H1 (cell line): ENCODE measurements around the gene VTI1B. TPM values are rescaled to one million over a fixed set of nuclear protein-coding genes. Genes with fewer than 3 reads are reported as not detected.

Experiments
- CTCF ChIA-PET: fragments of 300-600 bp; sonication (Branson Sonifier 250); formaldehyde crosslinking; loops from one replicate; lab custom pipeline; 2021; ENCODE audit not compliant: partially characterized antibody; lab: Charles Lee
- POLR2A ChIA-PET: fragments of 300-600 bp; sonication (Branson Sonifier 250); formaldehyde crosslinking; loops from one replicate; lab custom pipeline; 2021; ENCODE audit warnings: inconsistent platforms; ENCODE audit not compliant: partially characterized antibody; lab: Charles Lee
- DNase-seq, 2 experiments: peaks; one replicate each; pipeline versions ENCODE4 v3.0.0 to v3.0.0-alpha.2; 2010 to 2022; ENCODE audit warnings: low spot score in 2 of 2, low read depth in 1 of 2, mixed read lengths in 1 of 2
- FAIRE-seq: peaks from 2 replicates; lab custom pipeline; 2011; peaks lifted over from hg19 to GRCh38; lab: Jason Lieb, UNC
- H2AFZ ChIP-seq: 2 replicates; pipeline ENCODE4 v1.8.1; 2012; ENCODE audit warnings: low read length, inconsistent platforms
- H2AK5ac ChIP-seq: 2 replicates; pipeline ENCODE4 v1.6.1; 2013; ENCODE audit warnings: low read depth, low read length
- H2BK120ac ChIP-seq: replicated peaks from 2 replicates; pipeline ENCODE3; 2013; ENCODE audit warnings: low read depth, low read length, inconsistent platforms
- H2BK12ac ChIP-seq: 2 replicates; pipeline ENCODE4 v1.6.1; 2013; ENCODE audit warnings: low read depth, low read length
- H2BK15ac ChIP-seq: 2 replicates; pipeline ENCODE4 v1.6.1; 2013; ENCODE audit warnings: low read length
- H2BK20ac ChIP-seq: 2 replicates; pipeline ENCODE4 v1.6.1; 2013; ENCODE audit warnings: low read length
- H2BK5ac ChIP-seq: 2 replicates; pipeline ENCODE4 v1.6.1; 2013; ENCODE audit warnings: low read depth, low read length
- H3K14ac ChIP-seq: 2 replicates; pipeline ENCODE4 v1.6.1; 2013; ENCODE audit warnings: inconsistent platforms; ENCODE audit not compliant: insufficient read length
- H3K18ac ChIP-seq: 2 replicates; pipeline ENCODE4 v1.6.1; 2013; ENCODE audit warnings: low read length; ENCODE audit errors: extremely low read depth
- H3K23ac ChIP-seq: 2 replicates; pipeline ENCODE4 v1.6.1; 2013; ENCODE audit warnings: inconsistent platforms; ENCODE audit not compliant: insufficient read length
- H3K23me2 ChIP-seq: 2 replicates; pipeline ENCODE4 v1.6.1; 2013; ENCODE audit warnings: low read depth, low read length
- H3K27ac ChIP-seq: 2 replicates; pipeline ENCODE4 v1.6.1; 2011; ENCODE audit warnings: low read depth, low read length, inconsistent platforms
- H3K27me3 ChIP-seq, 4 experiments: replicated peaks in 1 of 4; 1 replicate in 1 of 4; 2 replicates in 3 of 4; pipeline versions ENCODE4 v1.6.1 to v1.8.1; 2011 to 2013; ENCODE audit warnings: low read length in 3 of 4, mild to moderate bottlenecking in 3 of 4, inconsistent platforms in 2 of 4, mixed read lengths in 2 of 4, moderate library complexity in 1 of 4; ENCODE audit not compliant: control insufficient read depth in 3 of 4, insufficient read depth in 3 of 4; ENCODE audit errors: extremely low read depth in 1 of 4
- H3K36me3 ChIP-seq, 4 experiments: 2 replicates each; pipeline versions ENCODE4 v1.6.1 to v1.8.1; 2011 to 2013; ENCODE audit warnings: mild to moderate bottlenecking in 4 of 4, low read length in 3 of 4, moderate library complexity in 2 of 4, control low read depth in 1 of 4, inconsistent platforms in 1 of 4; ENCODE audit not compliant: insufficient read depth in 4 of 4, control insufficient read depth in 2 of 4
- H3K4ac ChIP-seq: replicated peaks from 2 replicates; pipeline ENCODE3; 2013; ENCODE audit warnings: low read length, low read depth, mixed read lengths, inconsistent platforms; ENCODE audit not compliant: insufficient read length
- H3K4me1 ChIP-seq, 4 experiments: replicated peaks in 1 of 4; 1 replicate in 1 of 4; 2 replicates in 3 of 4; pipeline versions ENCODE4 v1.6.1 to v1.8.1; 2011 to 2013; ENCODE audit warnings: low read length in 3 of 4, inconsistent platforms in 2 of 4, mixed read lengths in 1 of 4; ENCODE audit not compliant: insufficient read depth in 4 of 4, control insufficient read depth in 3 of 4
- H3K4me2 ChIP-seq, 2 experiments: 2 replicates each; pipeline versions ENCODE4 v1.6.1 to v1.8.1; 2011 to 2013; ENCODE audit warnings: low read depth in 2 of 2, low read length in 2 of 2, control low read depth in 1 of 2, inconsistent platforms in 1 of 2, mild to moderate bottlenecking in 1 of 2; ENCODE audit not compliant: insufficient read depth in 1 of 2
- H3K4me3 ChIP-seq, 4 experiments: fragments of 200-600, 300-600 bp in 1 of 4; sonication (generic), shearing (Covaris generic), sonication (Bioruptor Twin) in 1 of 4; 2 replicates each; pipeline versions ENCODE4 v1.5.1 to v1.8.1; 2011 to 2016; ENCODE audit warnings: low read length in 4 of 4, low read depth in 3 of 4, control low read depth in 2 of 4, inconsistent platforms in 2 of 4, mild to moderate bottlenecking in 2 of 4, mixed read lengths in 1 of 4, moderate library complexity in 1 of 4; ENCODE audit not compliant: insufficient read depth in 2 of 4; ENCODE audit errors: extremely low read depth in 1 of 4
- H3K56ac ChIP-seq: replicated peaks from 2 replicates; pipeline ENCODE3; 2013; ENCODE audit warnings: low read depth, mild to moderate bottlenecking, mixed read lengths, low read length, inconsistent platforms; ENCODE audit not compliant: insufficient read length
- H3K79me1 ChIP-seq: 2 replicates; pipeline ENCODE4 v1.6.1; 2013; ENCODE audit warnings: low read depth, low read length, control low read depth
- H3K79me2 ChIP-seq, 2 experiments: 2 replicates each; pipeline versions ENCODE4 v1.6.1 to v1.8.1; 2012 to 2013; ENCODE audit warnings: low read length in 2 of 2, mild to moderate bottlenecking in 2 of 2, inconsistent platforms in 1 of 2; ENCODE audit not compliant: insufficient read depth in 2 of 2, control insufficient read depth in 1 of 2
- H3K9ac ChIP-seq, 4 experiments: replicated peaks in 1 of 4; 1 replicate in 1 of 4; 2 replicates in 3 of 4; pipeline versions ENCODE4 v1.6.1 to v1.8.1; 2011 to 2013; ENCODE audit warnings: low read depth in 3 of 4, low read length in 3 of 4, control low read depth in 2 of 4, mild to moderate bottlenecking in 2 of 4, moderate library complexity in 2 of 4, inconsistent platforms in 1 of 4; ENCODE audit errors: extremely low read depth in 1 of 4
- H3K9me3 ChIP-seq, 2 experiments: 2 replicates each; pipeline versions ENCODE4 v1.6.1 to v1.8.1; 2012 to 2013; ENCODE audit warnings: mild to moderate bottlenecking in 2 of 2, moderate library complexity in 2 of 2, control low read depth in 1 of 2, inconsistent platforms in 1 of 2, low read depth in 1 of 2, low read length in 1 of 2, mixed read lengths in 1 of 2; ENCODE audit not compliant: insufficient read depth in 2 of 2
- H4K20me1 ChIP-seq, 2 experiments: replicated peaks in 1 of 2; 2 replicates each; pipeline versions ENCODE3 to v1.8.1; 2011 to 2013; ENCODE audit warnings: inconsistent platforms in 2 of 2, low read length in 2 of 2, mild to moderate bottlenecking in 1 of 2; ENCODE audit not compliant: insufficient read depth in 2 of 2, control insufficient read depth in 1 of 2
- H4K5ac ChIP-seq: 2 replicates; pipeline ENCODE4 v1.6.1; 2013; ENCODE audit warnings: low read length, low read depth, mixed read lengths, inconsistent platforms; ENCODE audit not compliant: insufficient read length
- H4K8ac ChIP-seq: 2 replicates; pipeline ENCODE4 v1.8.0; 2013; ENCODE audit warnings: mild to moderate bottlenecking, moderate library complexity, low read length, inconsistent platforms; ENCODE audit not compliant: insufficient read depth; ENCODE audit errors: extremely low read depth
- H4K91ac ChIP-seq: replicated peaks from 2 replicates; pipeline ENCODE3; 2013; ENCODE audit warnings: low read length, mixed read lengths, inconsistent platforms; ENCODE audit not compliant: insufficient read length
- ASH2L ChIP-seq: fragments of 200-600, 300-600 bp; sonication (generic); IDR thresholded peaks from one replicate; pipeline ENCODE4 v1.7.1; 2017; ENCODE audit warnings: low read length
- BACH1 ChIP-seq: IDR thresholded peaks from 2 replicates; pipeline ENCODE4 v1.6.1; 2012; ENCODE audit warnings: low read length, improper control_type of control experiment
- EP300 ChIP-seq, 2 experiments: IDR thresholded peaks; 1 replicate in 1 of 2; 2 replicates in 1 of 2; pipeline ENCODE4 v1.6.1; 2011 to 2012; ENCODE audit warnings: low read depth in 2 of 2, low read length in 2 of 2, mild to moderate bottlenecking in 2 of 2, borderline replicate concordance in 1 of 2, inconsistent platforms in 1 of 2, moderate library complexity in 1 of 2
- GABPA ChIP-seq: IDR thresholded peaks from 2 replicates; pipeline ENCODE4 v1.6.1; 2011; ENCODE audit warnings: mild to moderate bottlenecking, low read length, moderate library complexity, borderline replicate concordance; ENCODE audit not compliant: insufficient read depth
- KDM4A ChIP-seq: IDR thresholded peaks from one replicate; pipeline ENCODE4 v1.7.1; 2012; ENCODE audit warnings: low read depth, mild to moderate bottlenecking, moderate library complexity, low read length, inconsistent platforms; ENCODE audit not compliant: severe bottlenecking
- KDM5A ChIP-seq: fragments of 200-600 bp; IDR thresholded peaks from 2 replicates; pipeline ENCODE4 v1.7.1; 2012; ENCODE audit warnings: mild to moderate bottlenecking, low read length, inconsistent platforms, mixed read lengths
- SIRT6 ChIP-seq: IDR thresholded peaks from one replicate; pipeline ENCODE4 v1.7.1; 2012; ENCODE audit warnings: low read length, inconsistent platforms
- SIX5 ChIP-seq: IDR thresholded peaks from 2 replicates; pipeline ENCODE4 v1.6.1; 2011; ENCODE audit warnings: mild to moderate bottlenecking, low read depth, low read length
- SP1 ChIP-seq: IDR thresholded peaks from 2 replicates; pipeline ENCODE4 v1.6.1; 2011; ENCODE audit warnings: low read depth, low read length
- SP2 ChIP-seq: IDR thresholded peaks from 2 replicates; pipeline ENCODE4 v1.6.1; 2012; ENCODE audit warnings: mild to moderate bottlenecking, low read length, inconsistent platforms
- SP4 ChIP-seq: IDR thresholded peaks from 2 replicates; pipeline ENCODE4 v1.6.1; 2012; ENCODE audit warnings: low read length, inconsistent platforms
- polyA plus RNA-seq, 7 experiments: library from polyadenylated mRNA; depleted of rRNA in 3 of 7; stranded (reverse) in 5 of 7; unstranded in 2 of 7; fragments of >200 nt in 5 of 7; fragments of 200-250 nt in 2 of 7; gene quantifications; 1 replicate in 5 of 7; 2 replicates in 1 of 7; 4 replicates in 1 of 7; pipeline versions ENCODE4 v1.2.1 to v1.2.3, GENCODE V29; 2011 to 2013; ENCODE audit warnings: missing spikeins in 2 of 7, mixed read lengths in 2 of 7
- total RNA-seq: library from RNA; stranded (reverse); fragmentation: NEBNext Ultra II Directional; extraction: Animal tissue kit (Norgen Biotek cat#: 25700); gene quantifications from 2 replicates; pipeline ENCODE4 v1.2.1, GENCODE V29; 2021
- TF ChIP-seq, protein P1 (sequence below): IDR thresholded peaks from 2 replicates; pipeline ENCODE4 v1.6.1; 2012; ENCODE audit warnings: inconsistent platforms
- TF ChIP-seq, protein P2 (sequence below), 3 experiments: IDR thresholded peaks; 1 replicate in 2 of 3; 2 replicates in 1 of 3; pipeline versions ENCODE4 v1.5.1 to v1.6.1; 2011; ENCODE audit warnings: low read length in 3 of 3, mild to moderate bottlenecking in 3 of 3, inconsistent platforms in 2 of 3, low read depth in 1 of 3, moderate library complexity in 1 of 3; ENCODE audit not compliant: insufficient read depth in 1 of 3; ENCODE audit errors: control extremely low read depth in 1 of 3

The VTI1B gene
- total and polyA plus RNA-seq, 2 of the 8 experiments (the other 6 are each of a cell fraction or from before 2014, with no cell fraction given), result 28.1 to 98.7 TPM

GRCh38 chr14:67627519-67627918 is 46.9 kb downstream of the VTI1B start:
- no peak overlapping the region for H2BK15ac ChIP-seq
- TF ChIP-seq ASH2L, result no peak
- TF ChIP-seq GABPA, result no peak
- TF ChIP-seq SIRT6, result no peak
- TF ChIP-seq BACH1, result no peak
- TF ChIP-seq, protein P1, sequence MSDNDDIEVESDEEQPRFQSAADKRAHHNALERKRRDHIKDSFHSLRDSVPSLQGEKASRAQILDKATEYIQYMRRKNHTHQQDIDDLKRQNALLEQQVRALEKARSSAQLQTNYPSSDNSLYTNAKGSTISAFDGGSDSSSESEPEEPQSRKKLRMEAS, result no peak
- no peak for TF ChIP-seq EP300 (IDR thresholded peaks at IDR 0.05; ENCODE audit: borderline replicate concordance in 1 of 2, low read depth in 2 of 2, low read length in 2 of 2)
- no peak for TF ChIP-seq SP2
- no peak for TF ChIP-seq SP4
- TF ChIP-seq, protein P2, sequence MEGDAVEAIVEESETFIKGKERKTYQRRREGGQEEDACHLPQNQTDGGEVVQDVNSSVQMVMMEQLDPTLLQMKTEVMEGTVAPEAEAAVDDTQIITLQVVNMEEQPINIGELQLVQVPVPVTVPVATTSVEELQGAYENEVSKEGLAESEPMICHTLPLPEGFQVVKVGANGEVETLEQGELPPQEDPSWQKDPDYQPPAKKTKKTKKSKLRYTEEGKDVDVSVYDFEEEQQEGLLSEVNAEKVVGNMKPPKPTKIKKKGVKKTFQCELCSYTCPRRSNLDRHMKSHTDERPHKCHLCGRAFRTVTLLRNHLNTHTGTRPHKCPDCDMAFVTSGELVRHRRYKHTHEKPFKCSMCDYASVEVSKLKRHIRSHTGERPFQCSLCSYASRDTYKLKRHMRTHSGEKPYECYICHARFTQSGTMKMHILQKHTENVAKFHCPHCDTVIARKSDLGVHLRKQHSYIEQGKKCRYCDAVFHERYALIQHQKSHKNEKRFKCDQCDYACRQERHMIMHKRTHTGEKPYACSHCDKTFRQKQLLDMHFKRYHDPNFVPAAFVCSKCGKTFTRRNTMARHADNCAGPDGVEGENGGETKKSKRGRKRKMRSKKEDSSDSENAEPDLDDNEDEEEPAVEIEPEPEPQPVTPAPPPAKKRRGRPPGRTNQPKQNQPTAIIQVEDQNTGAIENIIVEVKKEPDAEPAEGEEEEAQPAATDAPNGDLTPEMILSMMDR (IDR thresholded peaks at IDR 0.05; ENCODE audit: control extremely low read depth in 1 of 3, insufficient read depth in 1 of 3, low read depth in 1 of 3, low read length in 3 of 3), result no peak
- no peak for TF ChIP-seq KDM4A
- no peak for TF ChIP-seq SP1
- TF ChIP-seq KDM5A, result no peak
- TF ChIP-seq SIX5, result no peak
- H3K27me3 ChIP-seq, result no peaks in the 10 kb centered on the region
- no peak overlapping the region for H2BK5ac ChIP-seq
- no peak overlapping the region for H4K91ac ChIP-seq
- no peak overlapping the region for H3K23ac ChIP-seq
- no peak overlapping the region for H3K14ac ChIP-seq
- no peak overlapping the region for H4K5ac ChIP-seq
- no peak overlapping the region for H2BK12ac ChIP-seq
- CTCF ChIA-PET, result interaction anchor here (0.6 to 2.4 kb wide), 4 partner anchors 9 to 101 kb away, joined by 3 to 4 read pairs (median 3); no protein-coding TSS in a partner anchor
- H3K79me1 ChIP-seq, result no peaks in the 10 kb centered on the region; the same call in 1 of the 2 replicates
- no peak overlapping the region for H2AK5ac ChIP-seq
- H3K4ac ChIP-seq, result no peak overlapping the region
- peaks cover 0 to 1% (median 0%) of the 10 kb centered on the region in 4 experiments; a peak in 1 of 7 replicates for H3K4me1 ChIP-seq
- FAIRE-seq, result no peak
- H3K9me3 ChIP-seq, result no peaks in the 10 kb centered on the region
- no peak overlapping the region for H4K8ac ChIP-seq
- POLR2A ChIA-PET, result interaction anchor here (1.2 kb wide), 1 partner anchor 26 kb away, joined by 3 read pairs; no protein-coding TSS in a partner anchor
- peaks cover 0 to 8% (median 2%) of the 10 kb centered on the region in 4 experiments; a peak in 3 of 8 replicates for H3K36me3 ChIP-seq
- H3K9ac ChIP-seq, result no peak overlapping the region
- H3K56ac ChIP-seq, result no peak overlapping the region
- no peak overlapping the region for H3K27ac ChIP-seq
- H3K4me3 ChIP-seq, result no peak overlapping the region
- no peak overlapping the region for H2BK20ac ChIP-seq
- H3K4me2 ChIP-seq, result no peak overlapping the region
- H3K79me2 ChIP-seq, result no peaks in the 10 kb centered on the region
- no peak overlapping the region for H3K18ac ChIP-seq
- no peaks in the 10 kb centered on the region for H3K23me2 ChIP-seq
- H4K20me1 ChIP-seq, result peaks cover 0 to 1% of the 10 kb centered on the region in 2 experiments
- no peak for DNase-seq
- H2BK120ac ChIP-seq, result no peak overlapping the region
- no peak overlapping the region for H2AFZ ChIP-seq
